CD4-positive, alpha-beta T cell treated with Interleukin-17A for 1 hour (primary cell): ENCODE results near the gene CHAD.
A peak's percentile ranks its signal among the peaks of the same experiment; 100 is the strongest.

ENCODE experiments used
- DNase-seq: peaks from one replicate; pipeline ENCODE4 v3.0.0-alpha.2; 2020

Gene CHAD, protein sequence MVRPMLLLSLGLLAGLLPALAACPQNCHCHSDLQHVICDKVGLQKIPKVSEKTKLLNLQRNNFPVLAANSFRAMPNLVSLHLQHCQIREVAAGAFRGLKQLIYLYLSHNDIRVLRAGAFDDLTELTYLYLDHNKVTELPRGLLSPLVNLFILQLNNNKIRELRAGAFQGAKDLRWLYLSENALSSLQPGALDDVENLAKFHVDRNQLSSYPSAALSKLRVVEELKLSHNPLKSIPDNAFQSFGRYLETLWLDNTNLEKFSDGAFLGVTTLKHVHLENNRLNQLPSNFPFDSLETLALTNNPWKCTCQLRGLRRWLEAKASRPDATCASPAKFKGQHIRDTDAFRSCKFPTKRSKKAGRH

DNA sequence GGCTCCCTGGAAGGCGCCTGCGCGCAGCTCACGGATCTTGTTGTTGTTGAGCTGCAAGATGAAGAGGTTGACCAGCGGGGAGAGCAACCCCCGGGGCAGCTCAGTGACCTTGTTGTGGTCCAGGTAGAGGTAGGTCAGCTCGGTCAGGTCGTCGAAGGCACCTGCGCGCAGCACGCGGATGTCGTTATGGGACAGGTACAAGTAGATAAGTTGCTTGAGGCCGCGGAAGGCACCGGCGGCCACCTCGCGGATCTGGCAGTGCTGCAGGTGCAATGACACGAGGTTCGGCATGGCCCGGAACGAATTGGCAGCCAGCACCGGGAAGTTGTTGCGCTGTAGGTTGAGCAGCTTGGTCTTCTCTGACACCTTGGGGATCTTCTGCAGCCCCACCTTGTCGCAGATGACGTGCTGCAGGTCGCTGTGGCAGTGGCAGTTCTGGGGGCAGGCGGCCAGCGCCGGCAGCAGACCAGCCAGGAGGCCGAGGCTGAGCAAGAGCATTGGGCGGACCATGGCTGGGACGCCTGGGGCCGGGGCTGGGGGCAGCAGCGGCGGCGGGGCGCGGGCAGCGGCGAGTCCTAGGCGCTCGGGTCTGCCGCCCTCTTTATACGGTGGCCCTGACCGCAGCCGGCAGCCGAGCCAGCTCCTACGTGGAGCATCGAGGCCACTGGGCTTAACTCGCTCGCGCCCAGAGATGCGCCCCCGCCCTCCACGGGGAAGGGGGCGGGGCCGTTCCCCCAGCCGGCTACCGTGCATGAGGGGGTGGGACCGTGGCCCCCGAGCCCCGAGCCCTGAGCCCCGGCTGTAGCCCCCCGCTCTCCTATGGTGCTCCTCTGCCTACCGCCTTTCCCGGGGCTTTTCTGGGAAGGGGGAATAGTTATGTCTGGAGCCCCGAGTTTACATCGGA, at the start of gene CHAD:
Gene CHAD (minus strand): TSS at position 577 of the 904 bp plus-strand sequence. CDS start 67 bp downstream, at position 510.
- no peak for DNase-seq

GRCh38 chr17:50517504-50518383, 49.1 kb upstream of the CHAD start:
- DNase-seq = no peak

DNA sequence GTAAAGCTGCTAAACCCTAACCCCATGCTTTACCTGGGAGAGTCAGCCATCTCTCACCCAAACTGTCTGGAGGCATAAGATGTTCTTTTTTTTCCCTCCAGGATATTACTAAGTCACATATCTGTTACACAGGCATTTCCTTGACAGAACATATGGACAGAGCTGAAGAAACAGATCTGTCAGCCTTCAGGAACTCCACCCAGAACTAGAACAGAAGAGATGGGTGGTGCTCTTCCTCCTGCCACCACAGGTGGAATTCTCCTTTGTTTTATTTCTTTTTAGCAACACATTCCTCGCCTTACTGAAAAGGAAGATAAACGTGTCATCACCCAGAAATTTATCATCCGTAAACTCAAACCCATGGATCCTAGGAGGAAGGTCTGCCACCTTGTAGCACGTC, 48.3 kb upstream of the CHAD start:
- no peak for DNase-seq

DNA sequence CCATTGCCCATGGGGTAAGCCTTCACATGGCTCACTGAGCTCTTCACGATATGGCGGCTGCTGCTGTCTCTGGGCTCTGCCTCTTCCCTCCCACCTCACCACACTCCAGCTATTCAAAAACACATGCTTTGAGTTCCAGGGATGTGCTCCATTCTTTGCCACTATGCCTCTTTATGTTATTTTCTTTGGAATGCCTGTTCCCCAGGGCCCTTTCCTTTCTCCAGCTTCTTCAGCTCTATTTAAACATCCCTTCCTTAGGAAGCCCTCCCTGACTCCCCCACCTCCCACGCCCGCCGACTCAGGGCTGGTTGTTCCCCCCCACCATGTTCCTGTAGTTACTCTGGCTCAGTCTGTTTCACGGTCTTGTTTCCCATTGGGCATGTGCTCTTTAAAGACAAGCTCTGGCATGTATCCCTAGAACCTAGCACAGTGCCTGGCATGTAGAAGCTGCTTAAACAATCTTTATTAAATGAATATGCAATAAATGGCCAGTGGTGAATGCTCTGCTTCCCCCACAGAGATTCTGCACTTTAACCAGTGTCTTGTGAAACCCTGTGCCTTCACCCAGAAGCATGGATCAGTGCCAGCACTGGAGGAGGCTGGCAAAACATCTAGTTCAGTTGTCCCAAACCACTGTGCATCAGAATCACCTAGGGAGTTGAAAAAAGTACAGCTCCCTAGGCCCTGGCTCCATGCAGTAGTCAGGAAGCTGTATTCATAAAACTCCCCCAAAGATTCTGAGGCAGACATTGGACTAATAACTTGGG, 46.4 kb upstream of the CHAD start:
- no peak for DNase-seq

GRCh38 chr17:50514388-50514787, 45.7 kb upstream of the CHAD start:
- no peak for DNase-seq

DNA sequence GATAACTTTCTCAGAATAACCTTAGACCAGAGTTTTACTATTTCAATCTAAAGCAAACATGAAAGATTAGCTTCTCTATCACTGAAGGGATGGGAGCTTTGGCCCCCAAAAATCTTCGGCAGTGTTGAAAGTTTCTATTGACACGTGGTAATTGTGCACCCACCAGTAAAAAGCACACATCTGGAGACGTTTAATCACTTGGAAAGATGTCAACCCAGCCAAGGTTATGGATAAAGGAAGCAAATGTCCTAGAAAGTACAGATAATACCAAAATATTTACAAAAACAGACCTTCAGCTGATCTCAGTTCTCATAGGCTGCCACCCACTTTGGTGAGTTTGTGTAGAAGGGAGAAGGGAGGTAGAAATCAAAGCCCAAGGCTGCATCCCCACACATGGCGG, 44.8 kb upstream of the CHAD start:
- no peak for DNase-seq

DNA sequence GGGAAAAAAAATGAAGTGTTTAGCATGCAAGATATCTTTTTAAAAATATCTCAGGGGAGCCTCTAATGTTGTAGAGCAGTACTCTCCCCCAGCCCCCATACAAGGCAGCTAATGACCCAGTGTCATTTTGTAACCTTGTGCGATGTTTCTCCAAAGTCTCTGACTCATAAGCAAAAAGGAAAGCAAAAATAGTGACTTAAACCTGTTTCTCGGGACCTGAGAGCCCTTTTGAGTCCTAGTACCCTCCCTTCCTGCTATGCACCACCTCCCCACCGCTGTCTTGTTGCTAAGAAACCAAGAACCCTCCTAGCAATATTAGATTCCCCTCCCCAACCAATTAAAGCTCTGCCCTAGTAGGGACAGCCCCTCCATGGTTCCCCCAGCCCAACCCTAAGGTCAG, 42.4 kb upstream of the CHAD start:
- peak; percentile 77 for DNase-seq

GRCh38 chr17:50508573-50509460, 40.1 kb upstream of the CHAD start:
- no peak for DNase-seq

DNA sequence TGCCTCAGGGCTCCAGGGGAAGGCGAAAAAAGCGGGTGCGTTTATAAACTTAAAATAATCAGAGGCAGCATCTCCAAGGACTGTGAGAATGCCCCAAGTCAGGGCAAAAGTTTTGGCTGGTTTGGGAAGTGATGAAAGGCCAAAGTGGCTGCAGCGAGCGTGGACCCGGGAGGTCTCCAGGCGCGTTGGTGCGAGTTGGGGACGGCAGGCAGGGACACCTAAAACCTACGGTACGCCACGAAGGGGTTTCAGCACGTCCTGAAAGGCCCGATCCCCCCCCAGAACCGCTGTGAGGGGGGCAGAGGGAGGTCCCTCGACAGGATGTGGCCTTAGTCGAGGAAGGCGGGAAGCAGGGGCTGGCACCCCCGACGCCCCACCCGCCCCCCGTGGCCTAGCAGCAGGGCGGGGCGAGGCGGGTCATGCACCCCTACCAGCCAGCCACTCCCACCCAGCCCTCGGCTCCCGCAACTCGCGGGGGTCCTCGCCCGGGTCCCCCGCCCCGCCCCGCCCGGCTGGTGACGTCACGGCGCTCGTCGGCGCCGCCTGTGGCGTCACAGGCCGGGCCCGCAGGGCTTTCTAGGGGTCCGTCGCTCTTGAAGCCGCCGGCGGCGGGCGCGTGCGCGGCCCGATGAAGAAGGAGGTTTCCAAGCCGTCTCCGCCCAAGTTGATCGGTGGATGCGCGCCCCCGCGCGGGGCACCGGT, 39.3 kb upstream of the CHAD start, which contains the start of gene MYCBPAP:
Gene MYCBPAP (plus strand): TSS at position 569 of the 702 bp plus-strand sequence. CDS start 236 bp downstream, outside the sequence.
- DNase-seq = peak; percentile 81

GRCh38 chr17:50506298-50506697, 37.6 kb upstream of the CHAD start:
- no peak for DNase-seq

- DNase-seq = no peak
Measured at GRCh38 chr17:50505591-50506130, 37.0 kb upstream of the CHAD start.

GRCh38 chr17:50502301-50502990, 33.8 kb upstream of the CHAD start:
- DNase-seq = no peak

DNA sequence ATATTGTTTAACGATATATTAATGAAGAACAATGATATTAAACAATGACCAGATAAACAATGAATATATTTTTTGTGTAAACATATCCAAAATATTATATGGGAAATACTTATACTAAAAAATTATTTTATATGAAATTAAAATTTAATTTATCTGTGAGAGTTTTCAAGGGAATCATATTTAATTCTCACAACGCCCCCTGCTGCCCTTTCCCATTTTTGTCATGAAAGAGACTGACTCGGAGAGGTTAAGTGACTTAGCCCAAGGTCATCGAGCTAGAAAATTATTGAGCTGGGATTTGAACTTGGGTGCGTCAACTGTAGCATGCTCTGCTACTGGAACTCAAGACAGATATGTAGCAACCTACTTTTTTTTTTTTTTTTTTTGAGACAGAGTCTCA, 32.4 kb upstream of the CHAD start:
- peak; percentile 46 for DNase-seq

DNA sequence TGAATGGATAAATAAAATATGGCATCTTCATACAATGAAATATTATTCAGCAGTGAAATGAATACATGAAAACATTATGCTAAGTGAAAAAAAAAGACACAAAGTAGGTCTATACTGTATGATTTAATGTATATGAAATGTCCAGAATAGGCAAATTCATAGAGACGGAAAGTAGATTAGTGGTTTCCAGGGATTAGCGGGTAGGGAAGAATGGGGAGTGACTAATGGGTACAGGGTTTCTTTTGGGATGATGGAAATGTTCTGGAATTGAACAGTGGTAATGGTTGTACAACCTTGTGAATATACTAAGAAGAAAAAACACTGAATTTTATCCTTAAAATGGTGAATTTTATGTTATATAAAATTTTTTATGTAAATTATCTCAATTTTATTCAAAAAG, 31.0 kb upstream of the CHAD start:
- DNase-seq = no peak

DNA sequence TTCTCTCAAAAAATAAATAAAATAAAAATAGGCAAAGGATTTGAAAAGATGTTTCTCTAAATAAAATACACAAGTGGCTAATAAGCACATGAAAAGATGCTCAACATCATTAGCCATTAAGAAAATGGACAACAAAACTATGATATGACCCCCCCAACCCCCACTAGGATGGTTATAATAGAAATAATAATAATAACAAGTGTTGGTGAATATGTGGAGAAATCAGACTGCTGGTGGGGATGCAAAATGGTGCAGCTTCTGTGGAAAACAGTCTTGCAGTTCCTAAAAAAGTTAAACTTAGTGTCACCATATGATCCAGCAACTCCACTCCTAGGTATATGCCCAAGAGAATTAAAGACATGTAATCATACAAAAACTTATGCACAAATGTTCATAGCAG, 30.6 kb upstream of the CHAD start:
- no peak for DNase-seq

- no peak for DNase-seq
Measured at GRCh38 chr17:50498021-50498874, 29.6 kb upstream of the CHAD start.

GRCh38 chr17:50495918-50496317, 27.2 kb upstream of the CHAD start:
- no peak for DNase-seq

- DNase-seq = no peak
Measured at GRCh38 chr17:50495217-50495823, 26.6 kb upstream of the CHAD start.
